SH-SY5Y (cell line): ENCODE data around the gene KLHL3.

Experiments used
- GATA2 ChIP-seq: IDR thresholded peaks from 2 replicates; pipeline ENCODE4 v1.6.1; 2011; ENCODE audit warnings: mild to moderate bottlenecking, low read depth, low read length
- GATA3 ChIP-seq: IDR thresholded peaks from 2 replicates; pipeline ENCODE4 v1.6.1; 2011; ENCODE audit warnings: low read depth, mild to moderate bottlenecking, low read length, moderate library complexity

GRCh38 chr5:137712139-137712667 lies 23.7 kb downstream of the KLHL3 start:
- TF ChIP-seq GATA2 (no peak), GATA3 (no peak)
